ENCODE measurements around the gene CENPS.

DNA sequence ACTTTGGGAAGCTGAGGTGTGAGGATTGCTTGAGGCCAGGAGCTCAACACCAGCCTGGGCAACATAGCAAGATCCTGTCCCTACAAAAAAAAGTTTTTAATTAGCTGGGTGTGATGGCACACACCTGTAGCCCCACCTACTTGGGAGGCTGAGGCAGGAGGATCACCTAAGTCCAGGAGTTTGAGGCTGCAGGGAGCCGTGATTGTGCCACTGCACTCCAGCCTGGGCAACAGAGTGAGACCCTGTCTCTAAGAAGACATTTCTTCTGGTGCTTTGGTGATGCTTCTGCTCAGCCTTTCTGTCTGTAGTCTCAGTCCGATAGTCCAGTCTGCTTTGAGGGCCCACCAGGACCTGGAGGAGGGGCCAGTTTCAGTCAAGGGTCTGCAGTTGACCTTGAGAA, 23.0 kb upstream of the CENPS start:
- no peak for TF ChIP-seq CTCF (IDR thresholded peaks at IDR 0.05; ENCODE audit: control extremely low read depth in 1 of 3, insufficient read depth in 1 of 3, low read depth in 1 of 3, low read length in 3 of 3)
- TF ChIP-seq, protein P1, sequence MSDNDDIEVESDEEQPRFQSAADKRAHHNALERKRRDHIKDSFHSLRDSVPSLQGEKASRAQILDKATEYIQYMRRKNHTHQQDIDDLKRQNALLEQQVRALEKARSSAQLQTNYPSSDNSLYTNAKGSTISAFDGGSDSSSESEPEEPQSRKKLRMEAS (IDR thresholded peaks at IDR 0.05), result no peak
- TF ChIP-seq SIN3A (conservative IDR thresholded peaks at IDR 0.05 in 1 of 2, IDR thresholded peaks at IDR 0.05 in 1 of 2; ENCODE audit: low read depth in 1 of 2, low read length in 2 of 2), result no peak
- no peak for TF ChIP-seq SUZ12 (IDR thresholded peaks at IDR 0.05; ENCODE audit: low read length)
- TF ChIP-seq CHD2 (IDR thresholded peaks at IDR 0.05; ENCODE audit: low read length), result no peak
- no peak for TF ChIP-seq CEBPB (IDR thresholded peaks at IDR 0.05; ENCODE audit: low read depth, low read length)

Data from H1 (cell line).